Stimulated activated naive CD4-positive, alpha-beta T cell treated with Interleukin-2 at 50 U/mL for 16 hours (primary cell): ENCODE data around the gene LGALSL.

ENCODE experiments used
- DNase-seq: peaks from one replicate; lab custom pipeline; 2025; lab: John Stamatoyannopoulos, UW

LGALSL gene

DNA sequence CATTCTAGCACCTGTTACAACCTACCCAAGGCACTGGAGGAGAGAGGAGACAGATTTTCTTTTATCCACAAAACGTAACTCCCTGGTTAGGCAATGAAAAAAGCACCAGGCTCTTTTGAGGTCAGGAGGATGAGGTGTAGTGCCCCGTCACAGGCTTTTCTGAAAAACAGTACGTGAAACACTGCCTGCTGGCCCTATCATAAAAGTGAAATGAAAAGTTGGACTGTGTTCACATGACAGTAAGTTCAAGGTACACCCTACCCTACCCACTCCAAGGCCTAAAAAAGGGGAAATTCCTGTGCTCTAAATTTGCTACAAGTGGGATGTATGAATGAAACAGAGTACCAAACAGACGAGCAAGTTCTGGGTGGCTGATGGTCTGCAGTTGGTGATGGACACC lies 17.6 kb downstream of the LGALSL start:
- DNase-seq, result no peak

DNA sequence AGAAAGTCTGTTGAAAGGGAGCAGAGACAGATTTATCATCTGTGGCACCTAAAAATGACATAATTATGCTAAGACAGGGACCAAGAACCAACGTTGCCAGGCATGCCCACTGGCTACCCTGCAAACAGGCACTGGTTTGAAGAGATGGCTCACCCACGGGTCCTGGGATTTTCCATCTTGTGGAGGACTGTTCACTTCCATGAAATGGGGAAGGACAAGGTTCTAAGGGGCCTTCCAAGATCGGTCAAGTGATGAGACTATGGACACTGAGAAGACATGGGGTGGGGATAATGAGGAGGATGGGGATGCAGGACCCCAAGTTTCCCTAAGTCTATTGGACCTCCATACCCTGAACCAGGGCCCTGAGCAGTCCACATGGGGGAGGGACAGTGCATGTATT lies 18.9 kb downstream of the LGALSL start:
- DNase-seq, result no peak

DNA sequence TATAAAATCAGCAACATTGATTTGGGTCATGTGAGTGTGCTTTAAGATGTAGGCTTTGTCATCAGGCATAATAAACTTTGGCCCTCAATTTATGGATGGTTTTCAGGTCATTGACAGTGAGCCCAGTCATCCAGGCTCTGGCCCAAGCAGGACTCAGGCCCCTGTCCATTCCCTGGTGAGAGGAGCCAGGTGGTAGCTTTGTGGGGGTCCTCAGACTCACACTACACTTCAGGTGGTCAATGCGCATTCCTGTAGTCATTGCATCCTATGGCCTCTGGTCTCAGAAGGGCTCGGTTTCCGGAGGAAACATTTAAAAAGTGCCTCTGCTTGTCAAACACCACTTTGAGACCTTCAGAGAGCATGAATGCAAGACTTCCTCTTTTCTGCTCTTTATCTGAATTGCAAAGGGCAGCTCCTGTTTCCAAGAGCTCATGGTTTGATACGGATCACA lies 20.2 kb downstream of the LGALSL start:
- DNase-seq, result no peak

DNA sequence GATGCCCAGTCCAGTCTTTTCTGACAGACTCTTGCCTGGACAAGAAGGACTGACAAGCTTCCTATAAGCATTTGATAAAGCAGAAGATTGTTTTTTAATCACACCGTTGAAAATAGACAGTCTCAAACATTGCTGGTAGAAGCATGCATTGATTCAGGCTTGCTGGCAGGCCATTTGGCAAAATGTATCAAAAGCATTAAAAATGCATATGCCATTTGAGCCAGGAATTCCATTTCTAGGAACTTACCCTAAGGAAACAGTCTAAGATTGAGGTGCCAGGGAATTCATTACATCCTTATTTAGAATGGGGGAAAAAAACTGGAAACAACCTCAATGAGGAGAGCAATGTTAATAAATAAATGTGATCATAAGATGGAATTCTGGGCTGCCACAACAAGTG lies 20.7 kb downstream of the LGALSL start:
- DNase-seq, result no peak

DNA sequence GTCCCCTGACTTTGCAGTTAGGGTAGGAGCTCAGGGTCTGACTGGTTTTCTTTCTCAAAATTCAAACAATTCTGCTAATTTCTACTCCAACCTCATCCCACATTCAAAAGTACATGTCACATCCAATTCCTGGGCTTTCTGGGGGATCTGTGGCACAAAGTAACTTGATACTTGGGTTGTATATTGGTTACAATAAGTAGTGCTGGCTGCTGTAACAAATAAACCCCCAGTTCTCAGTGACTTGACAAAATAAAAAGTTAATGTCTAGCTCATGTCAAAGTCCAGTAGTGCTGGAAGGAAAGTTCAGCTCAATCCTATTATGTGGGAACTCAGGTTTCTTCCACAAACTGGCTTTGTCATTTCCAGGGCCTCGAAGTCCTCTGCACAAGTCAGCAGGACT lies 23.1 kb downstream of the LGALSL start:
- no peak for DNase-seq

DNA sequence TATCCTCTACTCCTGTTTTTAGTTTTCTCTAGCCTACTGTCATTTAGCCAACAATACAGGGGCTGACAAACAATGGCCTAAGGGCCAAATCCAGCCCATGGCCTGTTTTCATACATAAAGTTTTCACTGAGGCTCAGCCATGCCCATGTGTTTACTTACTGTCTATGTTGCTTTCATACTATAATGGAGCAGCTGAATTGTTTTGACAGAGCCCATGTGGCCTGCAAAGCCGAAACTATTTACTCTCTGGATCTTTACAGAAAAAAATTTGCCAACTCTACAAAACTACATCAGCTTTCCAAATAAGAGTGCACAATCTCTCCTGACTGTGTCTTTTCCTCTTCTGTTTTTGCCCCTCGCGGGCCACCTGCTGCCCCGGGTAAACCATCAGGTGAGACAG lies 24.0 kb downstream of the LGALSL start:
- DNase-seq, result no peak

DNA sequence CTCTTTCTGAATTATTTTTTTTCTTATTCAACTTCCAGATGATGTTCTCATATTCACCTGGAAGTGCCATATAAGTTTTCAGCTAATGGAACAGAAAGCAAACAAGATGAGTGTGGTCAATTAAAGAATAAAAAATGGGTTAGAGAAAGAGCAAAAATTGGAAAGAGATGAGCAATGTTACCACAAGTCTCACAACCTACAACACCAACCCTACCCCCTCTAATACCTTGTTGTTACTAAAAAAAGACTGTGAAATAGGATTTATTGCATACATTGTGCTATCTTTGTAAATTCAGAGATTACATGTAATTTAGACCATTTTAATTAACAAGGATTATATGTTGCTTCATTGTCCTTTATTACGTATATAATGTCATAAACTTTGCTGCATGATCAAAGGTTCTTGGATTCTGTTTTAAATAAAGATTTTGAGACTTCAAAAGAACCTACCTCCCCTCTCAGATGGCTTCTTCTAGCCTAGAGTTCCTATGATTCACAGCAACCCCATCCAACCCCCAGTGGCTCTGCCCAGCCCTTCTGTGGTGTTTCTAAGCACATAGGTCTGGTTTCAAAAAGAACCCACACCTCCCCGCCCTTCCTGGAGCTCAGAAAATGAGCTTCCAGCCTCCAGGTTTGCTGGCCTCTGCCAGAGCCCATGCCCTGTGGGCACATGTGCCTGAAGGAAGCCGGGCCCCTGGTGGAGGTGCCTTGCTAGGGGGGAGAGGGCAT lies 24.7 kb downstream of the LGALSL start:
- DNase-seq, result no peak

DNA sequence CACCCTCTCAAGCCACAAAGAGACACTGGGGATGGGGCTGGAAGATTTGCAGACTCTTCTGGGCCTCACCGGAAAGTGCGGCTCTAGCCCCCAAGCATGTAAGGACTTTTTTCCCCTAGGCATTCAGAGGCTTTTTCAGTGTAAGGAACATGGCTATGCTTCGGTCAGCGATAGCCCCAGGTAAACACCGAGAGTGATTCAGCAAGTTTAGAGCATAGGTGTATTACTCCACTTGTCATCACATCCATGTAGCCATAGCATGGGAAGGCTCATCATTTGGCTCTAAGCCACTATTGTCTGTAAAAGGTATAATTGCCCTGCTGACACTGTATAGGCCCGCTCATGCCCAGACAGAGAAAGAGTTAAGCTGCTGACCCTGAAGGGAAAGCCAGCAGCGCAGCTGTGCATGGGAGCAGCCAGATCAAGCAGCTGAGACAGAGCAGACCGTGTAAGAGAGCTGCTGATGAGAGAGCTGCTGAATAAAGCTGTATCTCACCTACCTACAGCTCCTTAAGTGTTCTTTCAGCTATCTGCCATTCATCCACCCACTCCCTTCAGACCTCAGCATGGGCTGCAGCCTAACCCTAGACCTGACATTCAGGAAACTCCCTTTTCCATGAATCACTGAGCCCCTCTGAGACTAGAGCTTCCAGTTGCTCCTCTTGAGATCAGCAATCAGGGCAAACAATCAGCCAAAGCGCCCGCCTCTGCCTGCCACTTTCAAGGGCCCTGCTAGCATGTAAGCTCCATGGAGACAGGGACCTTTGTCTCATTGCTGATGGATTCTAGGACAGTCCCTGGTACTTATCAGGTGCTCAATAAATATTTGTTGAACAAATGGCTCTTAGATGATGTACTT lies 25.5 kb downstream of the LGALSL start:
- no peak for DNase-seq

DNA sequence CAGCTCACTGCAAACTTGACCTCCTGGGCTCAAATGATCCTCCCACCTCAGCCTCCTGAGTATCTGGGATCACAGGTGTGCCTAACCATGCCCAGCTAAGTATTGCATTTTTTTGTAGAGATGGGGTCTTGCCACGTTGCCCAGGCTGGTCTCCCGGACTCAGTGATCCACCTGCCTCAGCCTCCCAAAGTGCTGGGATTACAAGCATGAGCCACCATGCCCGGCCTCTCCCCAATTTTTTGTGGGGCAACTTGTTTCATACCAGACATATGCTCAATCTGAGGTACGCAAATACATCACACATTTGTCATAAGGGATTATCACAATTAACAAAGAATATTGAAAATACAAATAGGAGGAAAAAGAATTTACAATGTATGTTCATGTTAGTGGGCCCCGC lies 27.7 kb downstream of the LGALSL start:
- DNase-seq, result no peak

DNA sequence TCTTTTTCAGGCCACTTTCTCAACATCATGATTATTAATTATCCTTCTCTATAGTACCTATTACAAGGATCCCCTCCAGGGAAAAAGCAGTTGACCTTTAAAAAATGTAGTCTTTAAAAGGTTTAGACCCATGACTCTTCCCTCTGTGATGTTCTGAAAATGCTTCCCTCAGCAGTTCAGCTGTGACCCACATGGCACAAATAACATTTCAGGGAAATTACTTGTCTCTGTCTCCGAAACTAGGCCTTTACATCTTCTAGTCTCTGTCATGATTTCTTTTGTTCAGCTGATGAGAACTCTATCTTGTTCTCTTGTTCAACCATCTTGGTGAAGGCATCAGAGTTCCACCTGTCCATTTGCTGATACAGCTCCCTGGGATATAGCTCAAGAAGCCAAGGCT lies 28.3 kb downstream of the LGALSL start:
- no peak for DNase-seq

DNA sequence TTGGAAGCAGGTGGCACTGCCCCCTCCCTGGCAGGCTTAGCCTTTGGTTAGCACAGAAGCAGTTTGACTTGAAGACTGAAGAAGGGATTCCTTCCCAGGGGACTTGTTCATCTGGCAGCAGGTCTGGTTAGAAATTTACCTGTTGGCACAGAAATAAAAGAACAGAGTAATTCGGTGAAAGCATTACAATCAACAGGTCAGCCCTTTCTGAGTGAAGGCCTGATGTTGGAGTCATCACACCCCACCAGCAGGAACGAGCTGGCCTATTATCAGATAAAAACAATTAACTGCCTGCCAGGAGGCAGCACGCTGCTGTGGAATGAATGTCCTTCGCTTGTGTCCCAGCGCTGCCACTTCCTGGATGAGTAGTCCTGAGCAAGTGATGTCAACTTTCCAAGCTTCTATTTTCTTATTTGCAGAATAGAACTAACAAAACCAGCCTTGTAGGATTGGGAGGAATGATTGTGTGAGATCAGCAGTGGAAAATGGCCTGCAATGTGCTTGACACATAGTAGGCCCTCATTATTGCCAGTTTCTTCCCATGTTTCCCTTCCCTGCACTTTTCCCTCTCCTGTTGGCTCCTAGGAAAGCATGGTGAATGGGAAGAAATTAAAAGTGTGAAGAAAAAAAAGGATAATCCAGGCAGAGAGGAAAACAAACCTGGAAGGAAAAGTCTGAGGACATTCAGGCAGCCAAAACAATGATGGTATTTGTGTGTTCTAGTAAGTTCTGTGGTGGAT lies 29.0 kb downstream of the LGALSL start:
- no peak for DNase-seq

DNA sequence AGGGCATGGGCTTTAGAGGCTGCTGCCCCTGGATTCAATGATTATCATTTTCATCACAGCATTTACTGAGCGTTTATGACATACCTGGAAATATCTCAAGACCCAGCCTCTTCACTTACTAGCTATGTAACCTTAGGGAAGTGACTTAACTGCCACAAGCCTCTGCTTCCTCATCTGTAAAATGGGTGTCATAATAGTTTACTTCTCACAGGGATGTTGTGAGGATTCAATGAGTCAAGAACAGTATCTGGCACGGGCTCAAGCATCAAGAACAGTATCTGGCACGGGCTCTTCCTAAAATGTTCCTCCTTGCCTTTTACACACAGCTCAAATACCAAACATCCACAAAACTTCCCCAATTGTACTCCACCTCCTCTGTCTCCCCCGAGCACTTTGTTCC lies 31.4 kb downstream of the LGALSL start:
- no peak for DNase-seq

DNA sequence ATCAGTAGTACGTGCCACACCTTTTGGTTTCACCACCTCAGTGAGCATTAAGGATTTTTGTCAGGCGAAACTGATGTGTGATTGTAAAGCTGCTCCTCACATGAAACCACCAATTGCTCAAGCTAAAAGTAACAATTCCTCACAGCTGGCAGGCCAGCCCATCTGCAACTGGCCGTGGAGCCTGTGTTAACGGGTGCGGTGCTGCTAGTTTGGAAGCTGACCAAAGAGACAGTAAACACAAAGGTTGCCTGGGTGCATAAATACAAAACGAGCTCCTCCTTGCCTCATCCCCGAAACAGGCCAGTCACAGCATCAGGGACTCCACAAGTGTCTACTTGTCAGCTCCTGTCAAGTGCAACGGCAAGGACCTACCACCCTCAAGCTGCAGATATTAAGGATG lies 32.0 kb downstream of the LGALSL start:
- DNase-seq, result no peak

DNA sequence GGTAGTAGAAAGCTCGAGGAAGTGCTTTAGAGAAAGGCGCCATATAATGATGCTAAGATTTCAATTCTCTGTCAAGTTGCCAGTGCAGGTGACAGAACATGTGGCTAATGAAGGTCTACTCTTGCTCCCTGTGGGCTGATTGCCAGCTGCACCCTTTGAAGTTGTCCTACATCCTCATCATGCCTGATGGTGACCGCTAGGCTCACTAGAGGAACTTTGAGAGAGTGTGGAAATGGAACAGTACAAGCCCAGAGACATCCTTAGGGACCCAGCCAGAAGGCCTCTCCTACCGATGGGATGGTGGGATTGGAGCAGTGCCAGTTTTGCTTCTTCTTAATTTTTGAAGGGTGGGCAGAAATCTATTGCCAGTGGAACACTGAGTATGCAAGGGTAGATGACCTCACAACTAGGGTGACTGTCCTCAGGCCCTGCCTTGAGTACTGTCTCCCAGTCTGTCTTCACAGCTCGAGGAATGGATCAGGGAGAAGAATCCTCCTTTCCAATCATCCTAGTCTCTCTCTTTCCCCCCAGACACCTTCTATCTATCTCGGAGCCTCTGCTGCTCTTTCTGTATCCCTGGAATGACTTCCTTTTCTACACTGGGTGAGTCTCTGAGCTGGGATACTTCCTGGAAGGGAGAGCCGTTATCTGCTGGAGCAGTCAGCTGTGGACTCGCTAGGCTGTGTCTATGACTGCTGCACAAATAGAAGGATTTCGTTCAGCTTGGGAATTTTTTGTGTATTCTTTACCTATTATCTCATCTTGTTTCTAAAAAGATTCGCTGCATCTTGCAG lies 33.5 kb downstream of the LGALSL start:
- no peak for DNase-seq

DNA sequence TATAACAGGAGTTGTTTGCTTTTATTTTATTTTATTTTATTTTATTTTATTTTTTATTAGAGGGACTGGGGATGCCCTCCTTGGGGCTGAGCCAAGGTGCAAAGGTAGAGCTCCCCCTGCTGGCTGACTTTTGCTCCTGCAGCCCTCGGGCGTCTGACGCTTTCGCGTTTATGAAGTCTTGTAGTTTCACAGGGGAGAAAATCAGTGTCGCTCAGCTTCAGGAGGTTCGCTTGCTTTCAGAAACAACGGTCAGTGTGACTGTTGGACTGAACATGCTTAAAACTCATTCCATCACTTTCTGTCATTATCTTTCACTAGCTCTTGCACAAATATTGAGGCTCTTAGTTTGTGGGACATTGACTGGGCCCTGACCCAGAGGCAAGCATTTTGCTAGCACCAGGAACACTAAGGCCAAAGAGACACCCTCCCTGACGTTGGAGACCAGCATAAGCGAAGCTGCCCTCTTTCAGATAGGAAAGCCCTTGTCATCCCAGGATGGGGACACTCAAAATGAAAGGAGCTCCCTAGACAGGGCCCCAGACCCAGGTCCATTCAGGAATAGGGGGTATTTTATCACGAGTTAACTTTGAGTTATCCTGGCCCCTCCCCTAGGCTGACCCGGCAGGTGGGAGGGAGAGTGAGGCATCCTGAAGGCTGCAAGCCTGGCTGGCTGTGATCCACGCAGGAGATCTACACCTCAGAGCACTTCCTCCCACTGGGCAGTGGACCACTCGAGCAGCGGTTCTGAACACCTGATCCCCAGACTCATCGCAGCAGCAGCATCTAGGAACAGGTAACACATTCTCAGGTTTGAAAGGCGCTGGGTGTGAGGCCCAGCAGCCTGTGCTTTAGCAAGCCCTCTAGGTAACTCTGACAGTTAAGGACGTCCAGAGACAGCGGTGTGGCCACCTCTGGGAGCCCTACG lies 34.4 kb downstream of the LGALSL start:
- DNase-seq, result peak; percentile 69

DNA sequence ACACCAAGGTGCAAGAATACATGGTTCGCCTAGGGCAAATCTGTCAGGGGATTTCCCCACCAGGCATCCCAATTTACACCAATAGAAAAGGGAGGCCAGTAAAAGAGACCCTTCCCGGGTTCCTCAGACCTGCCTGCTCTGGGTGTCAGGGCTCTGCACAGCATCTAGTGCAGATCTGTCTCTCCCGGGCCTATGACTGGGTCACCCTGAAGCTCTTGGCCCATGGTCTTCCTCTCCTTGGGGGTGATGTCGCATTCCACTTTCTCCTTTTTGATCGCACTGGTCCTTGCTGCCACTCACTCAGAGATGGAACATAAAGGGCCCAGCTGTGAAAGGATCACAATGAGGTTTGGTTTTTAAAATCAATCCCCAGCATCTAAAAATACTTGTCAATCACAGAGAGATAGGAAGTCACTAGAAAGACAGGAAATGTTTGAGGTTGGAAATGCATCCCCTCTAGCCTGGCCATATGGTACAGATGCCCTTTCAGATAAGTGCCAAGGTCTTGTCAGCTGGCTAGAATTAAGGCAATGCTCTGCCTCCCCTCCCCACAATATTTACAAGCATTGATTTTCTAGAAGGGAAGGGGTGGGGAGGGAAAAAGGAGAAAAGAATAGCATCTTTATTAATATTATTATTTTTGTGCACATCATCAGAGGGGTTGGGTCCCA lies 35.3 kb downstream of the LGALSL start:
- no peak for DNase-seq

DNA sequence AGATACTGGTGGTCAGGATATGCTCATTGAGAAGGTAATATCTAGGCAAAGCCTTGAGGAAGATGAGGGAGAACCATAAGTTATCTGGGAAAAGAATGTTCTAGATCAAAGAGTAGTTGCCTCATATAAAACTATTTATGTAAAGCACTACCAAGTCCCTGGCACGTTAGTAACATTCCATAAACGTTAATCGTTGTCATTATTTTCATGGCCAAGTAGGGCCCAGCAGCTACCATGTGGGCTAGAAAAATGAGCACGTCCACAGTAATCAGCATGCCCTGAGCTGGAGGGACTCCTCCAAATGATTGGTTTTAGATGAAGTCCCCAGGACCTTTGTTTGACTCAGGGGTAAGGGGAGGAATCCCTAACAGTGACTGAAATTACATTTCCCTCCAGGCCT lies 37.5 kb downstream of the LGALSL start:
- no peak for DNase-seq

DNA sequence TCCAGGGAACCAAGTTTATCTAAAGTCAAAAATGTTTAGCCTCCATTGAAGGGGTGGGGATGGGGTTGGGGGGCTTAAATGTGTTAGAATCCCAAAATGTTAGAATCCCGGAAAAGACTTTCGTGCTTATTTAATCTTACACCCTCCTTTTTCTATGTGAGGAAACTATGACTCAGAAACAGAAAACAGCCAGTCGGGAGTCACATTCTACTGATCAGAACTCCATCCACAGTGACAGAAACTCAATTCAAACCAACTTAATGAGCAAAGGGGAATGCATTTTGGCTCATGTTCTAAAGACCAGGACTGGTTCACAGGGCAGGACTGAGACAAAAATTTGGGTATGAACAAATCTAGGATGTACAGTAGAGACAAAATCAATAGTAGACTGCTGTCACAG lies 38.3 kb downstream of the LGALSL start:
- DNase-seq, result no peak

DNA sequence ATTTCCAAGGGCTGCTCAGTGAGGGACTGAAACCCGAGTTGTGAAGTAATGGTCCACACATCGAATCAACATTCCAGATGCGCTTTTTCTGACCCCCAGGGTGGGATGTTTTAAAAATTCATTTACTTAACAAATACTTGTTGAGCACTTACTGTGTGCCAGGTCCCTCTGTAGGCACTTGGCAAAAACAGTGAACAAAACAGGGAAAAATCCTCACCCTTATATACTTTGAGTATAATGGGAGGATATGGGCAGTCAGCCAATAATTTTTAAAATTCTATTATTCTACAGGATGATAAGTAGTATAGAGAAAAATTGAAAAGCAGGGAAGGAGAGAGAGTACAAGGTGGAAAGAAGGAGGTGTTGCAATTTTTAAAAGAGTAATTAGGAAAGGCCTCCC lies 38.9 kb downstream of the LGALSL start:
- no peak for DNase-seq

DNA sequence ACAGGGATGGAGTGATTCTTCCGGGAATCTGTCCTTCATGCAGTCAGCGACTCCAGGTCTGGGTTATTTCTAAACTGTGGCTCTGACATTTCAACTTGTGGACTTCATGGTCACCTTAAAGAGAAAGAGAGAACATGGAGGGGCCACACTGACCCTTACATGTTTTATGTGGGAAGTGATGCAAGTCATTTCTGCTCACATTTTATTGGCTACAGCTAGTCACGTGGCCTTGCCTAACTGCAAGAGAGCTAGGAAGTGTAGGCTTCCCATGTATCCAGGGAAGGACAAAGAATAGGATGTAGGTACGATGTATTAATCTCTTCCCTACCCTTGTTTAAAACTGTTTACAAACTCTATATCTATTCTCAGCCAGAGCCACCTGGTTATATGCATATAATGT lies 39.8 kb downstream of the LGALSL start:
- no peak for DNase-seq
